CD4-positive, alpha-beta T cell (primary cell): ENCODE data around the gene SLC22A14. TPM values are rescaled to one million over a fixed set of nuclear protein-coding genes. Genes with fewer than 3 reads are reported as not detected.

Source experiments
- ATAC-seq: fragments of 200-7000 bp; cut with Tn5 transposase; one replicate; pipeline ENCODE4 v1.10.0; 2022; ENCODE audit warnings: mild to moderate bottlenecking; ENCODE audit not compliant: poor library complexity
- CTCF ChIA-PET: fragments of 350-600 bp; sonication (Branson Sonifier 250); formaldehyde crosslinking; loops from one replicate; lab custom pipeline; 2021; ENCODE audit warnings: antibody characterized with exemption, inconsistent platforms; lab: Charles Lee
- POLR2A ChIA-PET: fragments of 350-600 bp; sonication (Branson Sonifier 250); formaldehyde crosslinking; loops from one replicate; lab custom pipeline; 2021; ENCODE audit warnings: antibody characterized with exemption, inconsistent platforms; lab: Charles Lee
- DNase-seq, 14 experiments: peaks; one replicate each; pipeline ENCODE4 v3.0.0-alpha.2; 2013 to 2020; ENCODE audit warnings: mixed read lengths in 2 of 14
- H3K27ac ChIP-seq, 2 donors: one replicate each; pipeline versions ENCODE4 v1.5.1 to v1.7.0; 2013; ENCODE audit warnings: low read length in 2 of 2, low read depth in 1 of 2, mild to moderate bottlenecking in 1 of 2
- H3K27me3 ChIP-seq, 2 experiments: 1 replicate in 1 of 2; 2 replicates in 1 of 2; pipeline versions ENCODE4 v1.6.1 to v1.7.0; 2013; ENCODE audit warnings: low read length in 2 of 2, control low read depth in 1 of 2, mild to moderate bottlenecking in 1 of 2, moderate library complexity in 1 of 2; ENCODE audit not compliant: insufficient read depth in 2 of 2, control insufficient read depth in 1 of 2
- H3K36me3 ChIP-seq: one replicate; pipeline ENCODE4 v1.6.1; 2013; ENCODE audit warnings: low read length, control low read depth; ENCODE audit not compliant: insufficient read depth
- H3K4me1 ChIP-seq: one replicate; pipeline ENCODE4 v1.6.1; 2013; ENCODE audit warnings: low read length, control low read depth; ENCODE audit not compliant: insufficient read depth
- H3K4me3 ChIP-seq: one replicate; pipeline ENCODE4 v1.5.1; 2013; ENCODE audit warnings: mild to moderate bottlenecking, low read length, moderate library complexity
- H3K9me3 ChIP-seq, 2 experiments: 1 replicate in 1 of 2; 2 replicates in 1 of 2; pipeline versions ENCODE4 v1.6.1 to v1.7.0; 2013; ENCODE audit warnings: low read length in 2 of 2, mild to moderate bottlenecking in 2 of 2, control low read depth in 1 of 2, moderate library complexity in 1 of 2; ENCODE audit not compliant: control insufficient read depth in 1 of 2, insufficient read depth in 1 of 2
- H3K27ac Mint-ChIP-seq: one replicate; pipeline ENCODE4 v1.8.0; 2020; ENCODE audit warnings: mixed read lengths
- H3K27me3 Mint-ChIP-seq: one replicate; pipeline ENCODE4 v1.8.0; 2021; ENCODE audit warnings: mixed read lengths
- H3K36me3 Mint-ChIP-seq: one replicate; pipeline ENCODE4 v1.8.0; 2021; ENCODE audit warnings: low read depth, mixed read lengths
- H3K4me1 Mint-ChIP-seq: one replicate; pipeline ENCODE4 v1.8.0; 2021; ENCODE audit warnings: low read depth, mixed read lengths
- H3K4me3 Mint-ChIP-seq: one replicate; pipeline ENCODE4 v1.8.0; 2020; ENCODE audit warnings: mild to moderate bottlenecking, mixed read lengths
- H3K9me3 Mint-ChIP-seq: one replicate; pipeline ENCODE4 v1.8.0; 2020; ENCODE audit warnings: mixed read lengths
- intact Hi-C, 2 experiments: fragments of 100-400 bp; cut with DNase I in 1 of 2; cut with micrococcal nuclease in 1 of 2; formaldehyde crosslinking; loops; one replicate each; pipeline versions ENCODE4 v1.15.1 to v1.9.0; 2023 to 2025; cut with DNase I, micrococcal nuclease
- total RNA-seq, 174 experiments: library from RNA in 2 of 174; stranded (reverse) in 2 of 174; gene quantifications; one replicate each; pipeline ENCODE4 v1.2.3 and lab custom pipeline; 2021 to 2026
- TF ChIP-seq, protein P1 (sequence below): fragments of 200-600 bp; IDR thresholded peaks from one replicate; pipeline ENCODE4 v1.8.0; 2022; ENCODE audit warnings: antibody characterized with exemption, mild to moderate bottlenecking

The SLC22A14 gene
- total RNA-seq, 2 experiments from 2014 or later, result 0.11 TPM; not detected in 1

DNA sequence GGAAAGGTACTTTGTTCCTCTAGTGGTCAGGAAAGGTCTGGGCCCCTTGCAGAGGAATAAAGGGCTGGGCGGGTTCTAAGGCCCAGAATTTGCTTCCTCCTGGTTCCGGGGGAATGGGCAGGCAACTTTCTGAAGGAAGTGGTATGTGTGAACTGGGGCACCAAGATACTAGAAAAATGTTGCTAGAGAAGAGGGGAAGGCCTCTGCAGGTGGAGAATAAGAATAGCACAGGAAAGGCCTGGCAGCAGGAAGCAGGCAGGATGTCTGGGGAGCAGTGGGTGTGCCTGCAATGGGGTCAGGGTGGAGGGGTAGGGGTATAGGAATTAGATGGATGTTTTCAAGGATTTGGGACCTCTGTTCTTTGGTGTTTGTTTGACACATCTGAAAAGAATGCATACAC, 14.4 kb upstream of the SLC22A14 start:
- no peaks in the 10 kb centered on the region for H3K36me3 ChIP-seq
- no peaks in the 10 kb centered on the region for H3K36me3 Mint-ChIP-seq
- ATAC-seq, result no peak
- ChIA-PET CTCF (no interaction called here), POLR2A (no interaction called here)
- no peaks in the 10 kb centered on the region for H3K9me3 Mint-ChIP-seq
- H3K27me3 ChIP-seq, result no peaks in the 10 kb centered on the region
- no peak overlapping the region for H3K27ac ChIP-seq
- no peaks in the 10 kb centered on the region for H3K27me3 Mint-ChIP-seq
- TF ChIP-seq, protein P1, sequence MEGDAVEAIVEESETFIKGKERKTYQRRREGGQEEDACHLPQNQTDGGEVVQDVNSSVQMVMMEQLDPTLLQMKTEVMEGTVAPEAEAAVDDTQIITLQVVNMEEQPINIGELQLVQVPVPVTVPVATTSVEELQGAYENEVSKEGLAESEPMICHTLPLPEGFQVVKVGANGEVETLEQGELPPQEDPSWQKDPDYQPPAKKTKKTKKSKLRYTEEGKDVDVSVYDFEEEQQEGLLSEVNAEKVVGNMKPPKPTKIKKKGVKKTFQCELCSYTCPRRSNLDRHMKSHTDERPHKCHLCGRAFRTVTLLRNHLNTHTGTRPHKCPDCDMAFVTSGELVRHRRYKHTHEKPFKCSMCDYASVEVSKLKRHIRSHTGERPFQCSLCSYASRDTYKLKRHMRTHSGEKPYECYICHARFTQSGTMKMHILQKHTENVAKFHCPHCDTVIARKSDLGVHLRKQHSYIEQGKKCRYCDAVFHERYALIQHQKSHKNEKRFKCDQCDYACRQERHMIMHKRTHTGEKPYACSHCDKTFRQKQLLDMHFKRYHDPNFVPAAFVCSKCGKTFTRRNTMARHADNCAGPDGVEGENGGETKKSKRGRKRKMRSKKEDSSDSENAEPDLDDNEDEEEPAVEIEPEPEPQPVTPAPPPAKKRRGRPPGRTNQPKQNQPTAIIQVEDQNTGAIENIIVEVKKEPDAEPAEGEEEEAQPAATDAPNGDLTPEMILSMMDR, result no peak
- no peak overlapping the region for H3K4me3 Mint-ChIP-seq
- peak in 1 of 14 experiments; percentile 1 for DNase-seq
- intact Hi-C loops, result no loop called here
- H3K27ac Mint-ChIP-seq, result no peak overlapping the region
- no peaks in the 10 kb centered on the region for H3K9me3 ChIP-seq
- H3K4me3 ChIP-seq, result no peak overlapping the region
- H3K4me1 ChIP-seq, result peaks cover 7% of the 10 kb centered on the region
- H3K4me1 Mint-ChIP-seq, result peaks cover 35% of the 10 kb centered on the region

- no peak overlapping the region for H3K4me3 Mint-ChIP-seq
- H3K4me3 ChIP-seq, result no peak overlapping the region
- H3K4me1 ChIP-seq, result peaks cover 7% of the 10 kb centered on the region
- DNase-seq (peak in 1 of 14 experiments; percentile 14), ATAC-seq (no peak)
- H3K4me1 Mint-ChIP-seq, result peaks cover 33% of the 10 kb centered on the region
- no peaks in the 10 kb centered on the region for H3K27me3 ChIP-seq
- intact Hi-C loops, result no loop called here
- no peaks in the 10 kb centered on the region for H3K9me3 ChIP-seq
- no peaks in the 10 kb centered on the region for H3K27me3 Mint-ChIP-seq
- ChIA-PET CTCF (no interaction called here), POLR2A (no interaction called here)
- H3K36me3 ChIP-seq, result no peaks in the 10 kb centered on the region
- no peaks in the 10 kb centered on the region for H3K36me3 Mint-ChIP-seq
- no peaks in the 10 kb centered on the region for H3K9me3 Mint-ChIP-seq
- no peak overlapping the region for H3K27ac Mint-ChIP-seq
- no peak overlapping the region for H3K27ac ChIP-seq
- TF ChIP-seq, protein P1, result no peak
Observed at GRCh38 chr3:38268087-38268486, 14.0 kb upstream of the SLC22A14 start.

GRCh38 chr3:38268522-38268921, 13.6 kb upstream of the SLC22A14 start:
- Mint-ChIP-seq H3K4me1 (peaks cover 28% of the 10 kb centered on the region), H3K4me3 (no peak overlapping the region), H3K27me3 (no peaks in the 10 kb centered on the region), H3K27ac (no peak overlapping the region), H3K36me3 (no peaks in the 10 kb centered on the region), H3K9me3 (no peaks in the 10 kb centered on the region)
- H3K9me3 ChIP-seq, result no peaks in the 10 kb centered on the region
- peak in 1 of 14 experiments; percentile 2 for DNase-seq
- no peak for ATAC-seq
- no peak overlapping the region for H3K4me3 ChIP-seq
- TF ChIP-seq, protein P1, result no peak
- no peak overlapping the region for H3K27ac ChIP-seq
- CTCF ChIA-PET, result no interaction called here
- peaks cover 7% of the 10 kb centered on the region for H3K4me1 ChIP-seq
- intact Hi-C loops, result no loop called here
- no peaks in the 10 kb centered on the region for H3K36me3 ChIP-seq
- POLR2A ChIA-PET, result no interaction called here
- H3K27me3 ChIP-seq, result no peaks in the 10 kb centered on the region
